Measurements from ENCODE around the gene MYH6.
A peak's percentile ranks its signal among the peaks of the same experiment; 100 is the strongest.

Gene MYH6

DNA sequence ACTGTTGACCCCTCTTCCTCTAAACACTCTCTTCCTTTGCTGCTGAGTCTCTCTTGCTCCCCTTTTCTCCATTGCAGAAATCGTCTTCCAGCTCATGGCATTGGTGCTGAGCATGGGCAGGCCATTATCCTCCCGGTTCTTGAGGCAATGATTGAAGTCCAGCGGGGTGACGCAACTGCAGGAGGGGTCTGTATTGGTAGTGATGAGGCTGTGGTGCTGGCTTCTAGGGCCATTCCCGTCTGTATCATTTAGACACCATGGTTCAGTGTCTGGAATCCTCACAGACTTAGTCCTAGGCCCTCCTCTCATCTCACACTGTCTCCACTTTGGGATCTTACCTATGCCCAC lies 54.7 kb downstream of the MYH6 start:
- no peak for DNase-seq

DNA sequence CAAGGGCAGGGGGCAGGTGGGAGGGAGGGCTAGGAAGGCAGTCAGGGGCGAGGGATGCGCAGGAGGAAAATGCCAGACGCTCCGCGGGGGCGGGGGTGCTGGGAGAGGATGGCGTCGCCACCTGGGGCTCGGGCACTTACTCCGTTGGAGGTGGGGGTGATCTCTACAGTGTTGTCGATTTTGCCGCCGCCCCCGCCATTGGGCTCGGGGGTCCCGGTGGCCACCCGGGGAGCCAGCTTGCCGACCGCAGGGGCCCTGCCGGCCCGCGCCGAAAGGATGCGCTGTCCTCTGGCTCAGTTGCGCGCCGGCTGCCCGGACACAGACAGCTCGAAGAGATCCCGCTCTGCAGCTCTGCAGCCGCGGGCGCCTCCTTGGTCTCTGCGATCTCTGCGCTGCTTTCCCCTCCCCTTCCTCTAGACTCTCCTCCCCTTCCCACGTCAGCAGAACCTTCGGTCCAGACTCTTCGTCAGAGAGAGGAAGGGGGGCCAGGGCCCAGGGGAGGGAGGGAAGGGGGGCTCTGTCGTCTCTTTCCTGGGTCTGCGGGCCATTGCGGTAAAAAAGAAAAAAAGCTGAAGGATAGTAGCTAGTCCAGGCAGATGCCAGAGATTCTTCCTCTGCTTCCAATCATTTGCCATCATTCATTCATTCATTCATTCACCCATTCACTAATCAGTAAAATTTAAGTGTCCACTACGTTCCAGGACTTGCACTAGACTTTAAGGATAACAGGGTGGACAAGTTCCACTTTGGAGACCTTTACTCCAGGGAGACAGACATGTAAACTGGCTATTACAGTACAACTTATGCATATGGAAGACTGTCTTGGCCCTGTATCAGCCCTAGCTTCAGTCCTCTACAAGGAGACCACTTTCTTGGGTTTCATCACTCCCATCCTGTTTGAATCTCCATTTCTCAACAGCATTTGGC lies 55.3 kb downstream of the MYH6 start, which contains the start of gene SLC22A17:
Gene SLC22A17 (minus strand): TSS at position 382 of the 927 bp plus-strand sequence.
- peak; percentile 38 for DNase-seq

DNA sequence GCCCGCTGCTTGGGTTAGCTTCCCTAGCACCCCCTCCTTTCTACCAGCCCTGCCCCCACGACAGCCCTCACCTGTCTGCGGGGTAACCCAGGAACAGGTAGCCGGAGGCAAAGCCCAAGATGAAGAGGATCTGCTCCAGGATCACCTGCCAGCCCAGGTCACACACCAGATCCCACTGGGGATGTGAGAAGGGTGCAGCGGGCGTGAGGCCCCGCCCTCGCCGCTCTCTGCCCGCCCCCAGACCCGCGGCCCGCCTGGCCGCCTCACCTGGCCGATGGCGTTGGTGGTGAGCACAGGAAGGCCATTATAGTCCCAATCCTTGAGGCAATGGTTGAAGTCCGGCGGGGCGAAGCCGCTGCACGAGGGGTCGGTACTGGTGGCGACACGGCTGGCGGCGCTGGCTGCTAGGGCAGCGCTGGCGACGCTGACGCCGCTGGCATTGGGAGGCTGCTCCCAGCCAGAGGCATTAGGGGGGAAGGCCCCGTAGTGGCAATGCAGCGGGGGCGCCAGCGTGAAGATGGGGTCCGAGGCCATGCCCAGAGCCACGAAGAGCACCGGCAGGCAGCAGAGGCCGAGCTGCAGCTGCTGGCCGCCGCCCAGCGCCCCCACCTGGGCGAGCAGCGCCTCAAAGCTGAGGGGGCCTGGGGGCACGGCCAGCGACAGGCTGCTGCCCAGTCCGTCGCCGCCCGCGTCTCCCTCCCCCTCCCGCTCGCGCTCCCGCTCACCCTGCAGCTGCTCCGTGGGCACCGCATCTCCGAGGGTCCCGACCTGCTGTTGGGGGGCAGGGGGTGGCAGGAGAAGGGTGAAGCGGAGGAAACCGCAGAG lies 56.2 kb downstream of the MYH6 start:
- no peak for DNase-seq

DNA sequence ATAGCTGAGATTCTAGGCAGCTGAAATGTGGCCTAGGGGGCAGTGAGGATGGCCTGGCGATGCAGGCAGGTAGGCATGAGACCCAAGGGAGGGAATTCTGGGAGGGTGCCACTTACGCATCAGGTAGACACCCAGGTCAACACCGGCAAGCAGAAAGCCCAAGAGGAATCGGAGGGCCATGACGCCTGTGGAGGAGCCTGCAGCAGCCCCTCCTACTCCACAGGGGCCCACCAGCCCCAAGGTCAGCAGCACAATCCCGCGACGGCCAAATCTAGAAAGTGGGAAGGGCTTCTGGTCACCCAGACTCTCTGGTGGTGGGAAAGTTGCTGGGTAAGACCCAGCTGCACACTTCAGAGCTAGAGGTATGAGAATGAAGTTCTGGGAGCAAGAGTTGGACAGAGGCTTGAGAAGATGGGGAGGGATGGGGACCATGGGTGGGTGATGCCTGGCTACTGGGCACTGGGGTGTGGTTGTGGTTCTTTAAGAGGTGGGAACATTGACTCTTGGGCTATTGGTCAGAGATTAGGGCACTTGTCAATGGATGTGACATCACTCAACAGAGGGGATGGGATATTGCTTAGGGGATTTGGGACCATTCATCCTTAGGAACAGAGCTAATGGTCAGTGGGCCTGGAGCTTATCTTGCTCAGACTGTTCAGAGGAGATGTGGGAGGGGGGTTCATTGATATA lies 58.8 kb downstream of the MYH6 start:
- no peak for DNase-seq

DNA sequence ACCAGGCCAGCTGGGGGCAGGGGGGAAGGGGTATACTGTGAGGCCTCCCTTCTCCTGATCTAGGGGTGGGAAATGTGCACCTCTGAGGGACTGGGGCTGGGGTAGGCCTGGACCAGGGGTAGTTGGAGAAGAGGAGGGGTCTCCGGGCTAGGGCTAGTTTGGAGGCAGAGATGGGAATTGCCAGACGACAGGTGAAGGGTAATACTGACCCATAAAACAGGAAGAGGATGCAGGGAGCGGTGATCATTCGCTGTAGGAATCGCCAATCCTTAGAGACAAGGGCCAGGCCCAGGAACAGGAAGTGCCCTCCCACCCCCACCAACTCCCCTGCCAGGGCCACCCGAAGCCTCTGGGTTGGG lies 59.8 kb downstream of the MYH6 start:
- no peak for DNase-seq

DNA sequence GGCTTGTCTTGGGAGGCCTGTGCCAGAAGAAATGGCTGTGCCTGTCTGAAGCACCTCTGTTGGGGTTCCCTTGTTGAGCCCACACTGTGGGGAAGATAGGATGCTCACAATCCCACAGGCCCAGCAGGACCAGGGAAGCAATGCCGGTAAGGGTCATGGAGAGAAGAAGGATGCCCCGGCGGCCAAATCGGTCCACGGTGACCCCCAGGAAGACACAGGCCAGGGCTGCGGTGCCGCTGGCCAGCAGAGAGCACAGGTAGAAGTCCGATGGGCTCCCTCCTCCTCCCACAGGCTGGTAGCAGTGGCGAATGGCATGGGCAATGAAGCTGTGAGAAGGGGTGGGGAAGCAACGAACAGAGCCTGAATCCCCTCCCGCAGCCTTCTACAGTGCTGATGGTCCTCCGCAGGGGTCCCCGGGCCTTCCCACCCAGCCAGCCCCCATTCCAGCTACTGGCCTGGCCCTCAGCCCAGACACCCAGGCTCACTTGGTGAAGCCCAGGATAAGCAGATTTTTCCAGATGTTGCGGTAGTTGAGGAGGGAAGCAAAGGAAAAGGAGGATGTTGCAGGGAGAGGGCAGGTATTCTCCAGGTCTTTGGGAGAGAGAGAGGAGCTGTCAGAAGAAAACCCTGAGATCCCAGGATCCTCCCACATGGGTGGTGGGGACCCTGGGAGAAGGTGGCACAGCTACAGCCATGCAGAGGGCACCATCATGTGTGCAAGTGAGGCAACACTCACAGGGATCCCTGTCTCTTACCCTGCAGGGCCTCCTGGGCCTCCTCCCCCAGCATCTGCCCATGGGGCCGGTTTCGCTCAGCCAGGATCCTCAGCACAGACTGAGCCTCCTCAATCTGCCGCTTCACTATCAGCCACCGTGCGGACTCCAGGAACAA lies 60.4 kb downstream of the MYH6 start:
- no peak for DNase-seq

DNA sequence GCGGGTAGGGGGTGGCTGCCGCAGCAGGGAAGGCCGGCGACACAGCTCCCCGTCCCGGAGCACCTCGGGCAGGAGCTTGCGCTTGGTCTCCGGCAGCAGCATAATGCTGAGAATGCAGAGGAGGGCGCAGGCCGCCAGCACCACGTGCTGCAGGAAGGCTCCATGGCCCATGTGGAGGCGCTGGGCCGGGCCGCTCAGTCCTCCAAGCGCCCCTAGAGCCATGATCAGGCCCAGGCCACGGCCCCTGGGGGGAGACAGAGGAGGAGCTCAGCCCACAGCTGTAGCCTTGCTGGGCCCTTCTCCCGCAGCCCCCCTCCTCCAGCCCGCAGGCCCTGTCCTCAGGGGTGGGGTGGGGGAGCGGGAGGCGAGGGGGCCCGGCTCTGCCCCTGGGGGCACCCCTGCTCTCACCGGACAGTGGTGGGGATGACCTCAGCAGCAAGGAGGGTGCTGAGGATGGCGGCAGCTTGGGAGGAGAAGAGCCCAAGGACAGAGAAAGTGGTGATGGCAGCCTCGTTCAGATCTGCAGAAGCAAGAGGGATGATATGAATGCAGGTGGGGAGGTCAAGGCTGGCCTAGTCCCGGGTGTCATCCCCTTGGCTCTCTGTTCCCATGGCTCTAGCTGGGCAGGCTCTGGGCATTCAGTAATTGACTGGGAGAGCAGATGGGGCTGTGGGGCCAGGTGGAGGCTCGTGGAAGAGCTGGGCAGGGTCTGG lies 61.2 kb downstream of the MYH6 start:
- DNase-seq = no peak

DNA sequence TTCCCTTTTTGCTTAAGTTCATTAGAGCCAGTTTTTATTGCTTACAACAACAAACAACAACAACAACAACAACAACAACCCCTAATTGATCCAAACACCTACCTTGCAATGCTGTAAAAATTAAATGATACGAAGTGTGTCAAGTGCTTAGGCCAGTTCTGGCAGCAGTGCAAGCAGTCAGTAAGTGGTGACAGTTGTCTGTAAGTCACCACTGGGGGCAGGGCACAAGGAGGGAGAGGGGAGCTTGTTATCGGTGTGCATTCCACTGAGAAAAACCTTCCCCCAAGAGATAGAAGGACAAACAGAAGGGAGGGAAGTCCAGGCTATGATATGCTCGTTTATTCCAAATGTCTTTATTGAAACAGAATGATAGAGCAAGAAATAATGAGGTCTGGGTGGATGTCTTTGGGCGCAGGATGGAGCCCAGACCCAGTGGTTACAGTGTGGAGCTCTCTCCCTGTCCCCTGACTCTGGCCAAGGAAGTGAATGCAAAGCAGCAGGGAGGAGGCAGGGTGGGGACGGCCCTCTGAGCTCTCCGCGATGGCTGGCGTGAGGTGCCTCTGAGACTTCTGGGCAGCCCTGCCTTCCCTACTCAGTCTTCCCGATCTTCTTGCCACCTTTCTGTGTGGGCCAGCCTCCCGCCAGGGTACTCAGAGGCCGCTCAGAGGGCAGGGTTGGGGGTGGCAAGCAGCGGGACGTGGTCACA lies 61.9 kb downstream of the MYH6 start:
- no peak for DNase-seq

DNA sequence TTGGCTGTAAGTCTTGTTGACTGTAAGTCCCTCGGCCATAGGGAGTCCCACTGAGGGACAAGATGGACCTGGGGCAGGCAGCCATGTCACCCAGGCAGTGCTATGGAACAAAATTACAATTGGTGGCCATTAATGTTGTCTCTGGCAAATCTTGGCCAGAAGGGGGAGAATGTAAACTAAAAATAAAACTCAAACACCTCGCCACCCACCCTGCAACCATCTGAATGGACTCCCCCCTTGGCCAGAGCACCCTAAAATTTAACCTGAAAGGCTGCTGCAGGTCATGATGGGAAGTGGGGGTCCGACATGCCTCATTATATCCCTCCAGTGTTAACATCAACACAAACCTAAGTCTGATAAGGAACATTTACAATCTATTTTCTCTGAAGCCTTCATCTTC lies 63.6 kb downstream of the MYH6 start:
- no peak for DNase-seq

DNA sequence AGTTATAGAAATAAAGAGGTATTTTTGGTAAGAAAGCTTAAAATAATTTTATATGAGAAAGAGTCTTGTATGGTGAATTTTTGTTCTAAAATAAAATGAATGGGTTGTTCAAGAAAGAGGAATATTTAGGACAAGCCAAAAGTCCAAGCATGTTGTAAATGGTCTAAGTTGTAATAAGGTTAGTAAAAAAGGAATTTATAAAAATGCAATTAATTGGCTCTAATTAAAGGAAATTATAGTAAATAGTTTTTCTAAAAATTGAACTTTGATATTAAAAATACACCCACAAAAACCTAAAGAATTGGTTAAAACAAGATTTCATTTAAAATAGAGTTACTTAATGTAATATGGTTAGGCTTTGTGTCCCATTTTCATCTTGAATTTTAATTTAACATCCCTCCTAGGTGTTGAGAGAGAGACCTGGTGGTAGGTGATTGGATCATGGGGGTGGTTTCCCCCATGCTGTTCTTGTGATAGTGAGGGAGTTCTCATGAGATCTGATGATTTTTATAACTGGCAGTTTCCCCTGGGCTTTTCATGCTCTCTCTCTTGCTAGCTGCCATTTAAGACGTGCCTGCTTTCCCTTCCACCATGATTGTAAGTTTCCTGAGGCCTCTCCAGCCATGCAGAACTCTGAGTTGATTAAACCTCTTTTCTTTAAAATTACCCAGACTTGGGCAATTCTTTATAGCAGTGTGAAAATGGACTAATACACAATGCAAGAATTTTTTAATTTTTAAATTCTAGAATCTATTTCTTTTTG lies 68.4 kb downstream of the MYH6 start:
- DNase-seq = no peak

DNA sequence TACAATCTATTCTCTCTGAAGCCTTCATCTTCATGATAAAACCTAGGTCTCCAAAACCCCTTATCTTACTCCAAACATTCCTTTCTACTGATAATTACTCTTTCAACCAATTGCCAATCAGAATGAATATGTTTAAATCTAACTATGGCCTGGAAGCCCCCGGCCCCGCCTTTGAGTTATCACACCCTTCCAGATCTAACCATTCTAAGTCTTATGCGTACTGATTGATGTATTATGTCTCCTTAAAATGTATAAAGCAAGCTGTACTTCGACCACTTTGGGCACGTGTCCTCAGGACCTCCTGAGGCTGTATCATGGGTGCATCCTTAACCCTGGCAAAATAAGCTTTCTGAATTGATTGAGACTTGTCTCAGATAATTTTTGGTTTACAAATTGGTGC lies 72.5 kb downstream of the MYH6 start:
- DNase-seq = no peak
